Measurements from ENCODE around the gene ZNF668.

ZNF668 gene

DNA sequence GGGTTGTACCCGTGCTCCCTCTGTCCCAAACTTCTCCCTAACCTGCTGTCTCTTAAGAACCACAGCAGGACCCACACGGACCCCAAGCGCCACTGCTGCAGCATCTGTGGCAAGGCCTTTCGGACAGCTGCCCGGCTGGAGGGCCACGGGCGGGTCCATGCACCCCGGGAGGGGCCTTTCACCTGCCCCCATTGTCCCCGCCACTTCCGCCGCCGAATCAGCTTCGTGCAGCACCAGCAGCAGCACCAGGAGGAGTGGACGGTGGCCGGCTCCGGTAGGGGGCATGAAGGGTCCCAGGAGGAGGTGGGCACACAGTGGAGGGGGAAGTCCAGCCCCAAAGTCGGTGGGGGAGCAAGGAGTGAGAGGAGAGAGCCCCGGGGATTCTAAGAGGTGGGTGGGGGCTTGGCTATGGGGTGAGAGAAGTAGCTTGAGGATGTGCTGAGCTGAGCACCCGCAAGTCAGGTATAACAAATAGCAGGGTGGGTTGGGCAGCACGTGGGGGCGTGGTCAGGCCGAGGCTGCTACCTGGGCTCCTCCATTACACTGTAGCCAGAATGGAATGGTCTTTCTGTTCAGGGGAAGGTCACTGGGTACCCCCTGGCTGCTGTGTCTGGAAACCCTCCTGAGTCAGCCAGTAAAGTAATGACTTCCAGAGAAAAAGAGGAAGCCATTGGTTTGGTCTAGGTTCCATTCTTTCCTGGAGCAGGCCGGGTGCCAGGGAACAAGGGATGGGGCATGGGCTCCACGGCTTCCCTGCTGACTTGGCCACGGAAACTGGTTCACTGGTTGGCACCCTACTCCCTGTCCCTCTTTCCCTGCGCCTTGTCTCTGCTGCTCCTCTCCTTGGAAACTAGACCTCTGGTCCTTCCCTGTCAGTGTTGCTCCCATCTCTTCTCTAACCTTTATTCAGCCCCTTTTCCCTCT, 7.7 kb upstream of the ZNF668 start:
- in situ Hi-C loops (cut with HindIII; ENCODE audit: low sequenced_read_pairs), result no loop called here
- H3K4me3 ChIP-seq (ENCODE audit: low read depth, low read length), result no peak overlapping the region
- TF ChIP-seq CTCF (IDR thresholded peaks at IDR 0.05; ENCODE audit: low read depth, low read length), result no peak
- no peak for DNase-seq (ENCODE audit: low read depth, low spot score)

- no peak for TF ChIP-seq CTCF (IDR thresholded peaks at IDR 0.05; ENCODE audit: low read depth, low read length)
- H3K4me3 ChIP-seq (ENCODE audit: low read depth, low read length), result no peak overlapping the region
- in situ Hi-C loops (cut with HindIII; ENCODE audit: low sequenced_read_pairs), result no loop called here
- no peak for DNase-seq (ENCODE audit: low read depth, low spot score)
These were observed 6.8 kb upstream of the ZNF668 start for GRCh38 chr16:31080756-31081419.

DNA sequence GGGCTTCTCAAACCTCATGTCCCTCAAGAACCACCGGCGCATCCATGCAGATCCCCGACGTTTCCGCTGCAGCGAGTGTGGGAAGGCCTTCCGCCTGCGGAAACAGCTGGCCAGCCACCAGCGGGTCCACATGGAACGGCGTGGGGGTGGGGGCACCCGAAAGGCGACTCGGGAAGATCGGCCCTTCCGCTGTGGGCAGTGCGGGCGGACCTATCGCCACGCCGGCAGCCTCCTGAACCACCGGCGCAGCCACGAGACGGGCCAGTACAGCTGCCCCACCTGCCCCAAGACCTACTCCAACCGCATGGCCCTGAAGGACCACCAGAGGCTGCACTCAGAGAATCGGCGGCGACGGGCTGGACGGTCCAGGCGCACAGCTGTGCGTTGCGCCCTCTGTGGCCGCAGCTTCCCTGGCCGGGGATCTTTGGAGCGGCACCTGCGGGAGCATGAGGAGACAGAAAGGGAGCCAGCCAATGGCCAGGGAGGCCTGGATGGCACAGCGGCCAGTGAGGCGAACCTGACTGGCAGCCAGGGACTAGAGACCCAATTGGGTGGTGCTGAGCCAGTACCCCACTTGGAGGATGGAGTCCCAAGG, 6.1 kb upstream of the ZNF668 start:
- no peak for DNase-seq (ENCODE audit: low read depth, low spot score)
- H3K4me3 ChIP-seq (ENCODE audit: low read depth, low read length), result no peak overlapping the region
- TF ChIP-seq CTCF (IDR thresholded peaks at IDR 0.05; ENCODE audit: low read depth, low read length), result no peak
- in situ Hi-C loops (cut with HindIII; ENCODE audit: low sequenced_read_pairs), result no loop called here

- no peak for TF ChIP-seq CTCF (IDR thresholded peaks at IDR 0.05; ENCODE audit: low read depth, low read length)
- H3K4me3 ChIP-seq (ENCODE audit: low read depth, low read length), result no peak overlapping the region
- DNase-seq (ENCODE audit: low read depth, low spot score), result no peak
- in situ Hi-C loops (cut with HindIII; ENCODE audit: low sequenced_read_pairs), result no loop called here
These were observed 5.4 kb upstream of the ZNF668 start for GRCh38 chr16:31079342-31079944.

DNA sequence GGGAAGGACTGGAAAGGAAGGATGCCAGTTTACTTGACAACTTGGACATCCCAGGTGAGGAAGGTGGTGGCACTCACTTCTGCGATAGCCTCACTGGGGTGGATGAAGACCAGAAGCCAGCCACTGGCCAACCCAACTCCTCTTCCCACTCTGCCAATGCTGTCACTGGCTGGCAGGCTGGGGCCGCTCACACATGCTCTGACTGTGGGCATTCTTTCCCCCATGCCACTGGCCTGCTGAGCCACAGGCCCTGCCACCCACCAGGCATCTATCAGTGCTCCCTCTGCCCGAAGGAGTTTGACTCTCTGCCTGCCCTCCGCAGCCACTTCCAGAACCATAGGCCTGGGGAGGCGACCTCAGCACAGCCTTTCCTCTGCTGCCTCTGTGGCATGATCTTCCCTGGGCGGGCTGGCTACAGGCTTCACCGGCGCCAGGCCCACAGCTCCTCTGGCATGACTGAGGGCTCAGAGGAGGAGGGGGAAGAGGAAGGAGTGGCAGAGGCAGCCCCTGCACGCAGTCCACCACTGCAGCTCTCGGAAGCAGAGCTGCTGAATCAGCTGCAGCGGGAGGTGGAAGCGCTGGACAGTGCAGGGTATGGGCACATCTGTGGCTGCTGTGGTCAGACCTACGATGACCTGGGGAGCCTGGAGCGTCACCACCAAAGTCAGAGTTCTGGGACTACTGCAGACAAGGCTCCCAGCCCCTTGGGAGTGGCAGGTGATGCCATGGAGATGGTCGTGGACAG, 4.7 kb upstream of the ZNF668 start:
- no peak overlapping the region for H3K4me3 ChIP-seq (ENCODE audit: low read depth, low read length)
- in situ Hi-C loops (cut with HindIII; ENCODE audit: low sequenced_read_pairs), result no loop called here
- no peak for TF ChIP-seq CTCF (IDR thresholded peaks at IDR 0.05; ENCODE audit: low read depth, low read length)
- DNase-seq (ENCODE audit: low read depth, low spot score), result no peak

Measured in astrocyte of the spinal cord (primary cell).